Measurements from ENCODE around the gene ANKS1B.

GRCh38 chr12:99427104-99427503 is 557.6 kb downstream of the ANKS1B start:
- no peak for TF ChIP-seq CTCF (IDR thresholded peaks at IDR 0.05; ENCODE audit: low read length)
- TF ChIP-seq EZH2 (IDR thresholded peaks at IDR 0.05; ENCODE audit: borderline replicate concordance, low read length): no peak

Measured in OCI-LY1 (cell line).